ENCODE data around the gene ANKRD34A. TPM values are rescaled to one million over a fixed set of nuclear protein-coding genes. Genes with fewer than 3 reads are reported as not detected.

The ANKRD34A gene
- total and polyA plus RNA-seq, 2 of the 13 experiments (the other 11 are each of a cell fraction or from before 2014, with no cell fraction given) = 0.05 to 0.07 TPM

DNA sequence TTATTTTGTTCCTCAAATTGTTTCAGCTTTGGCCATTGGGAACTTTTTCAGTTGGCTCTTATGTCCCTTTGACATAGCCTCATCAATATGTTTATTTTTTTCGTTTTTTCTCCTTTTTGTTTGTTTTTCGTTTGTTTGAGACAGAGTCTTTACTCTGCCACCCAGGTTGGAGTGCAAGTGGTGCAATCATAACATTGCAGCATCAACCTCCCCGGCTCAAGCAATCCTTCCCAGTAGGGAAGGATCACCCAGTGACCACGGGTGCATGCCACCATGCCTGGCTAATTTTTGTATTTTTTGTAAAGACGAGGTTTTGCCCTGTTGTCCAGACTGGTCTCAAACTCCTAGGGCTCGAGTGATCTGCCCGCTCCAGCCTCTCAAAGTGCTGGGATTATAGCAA is 8.2 kb upstream of the ANKRD34A start:
- CTCF ChIA-PET (ENCODE audit: low intra/inter-chr PET ratio, low total read pairs) = interaction anchor here (0.9 kb wide), 1 partner anchor 41 kb away, joined by 3 read pairs; no protein-coding TSS in a partner anchor
- TF ChIP-seq SMARCE1 (IDR thresholded peaks at IDR 0.05; ENCODE audit: borderline replicate concordance) (no peak), TEAD3 (CRISPR knock-in tag; optimal IDR thresholded peaks at IDR 0.05; ENCODE audit: borderline replicate concordance) (peak; percentile 54), ZNF781 (CRISPR knock-in tag; IDR thresholded peaks at IDR 0.05; ENCODE audit: borderline replicate concordance, not compliant biosample characterization) (no peak), ZFP62 (CRISPR knock-in tag; IDR thresholded peaks at IDR 0.05) (no peak), PAF1 (CRISPR knock-in tag; IDR thresholded peaks at IDR 0.05) (no peak), ZNF496 (CRISPR knock-in tag; IDR thresholded peaks at IDR 0.05; ENCODE audit: insufficient replicate concordance) (no peak), DPF2 (CRISPR knock-in tag; IDR thresholded peaks at IDR 0.05; ENCODE audit: borderline replicate concordance, low read depth) (0 out of 2 replicates have a peak, but pooled peaks have one; percentile 60), RXRB (CRISPR knock-in tag; IDR thresholded peaks at IDR 0.05; ENCODE audit: borderline replicate concordance) (peak; percentile 62), CEBPG (CRISPR knock-in tag; IDR thresholded peaks at IDR 0.05) (peak; percentile 93), ZNF788 (CRISPR knock-in tag; IDR thresholded peaks at IDR 0.05; ENCODE audit: borderline replicate concordance) (no peak), ZNF556 (CRISPR knock-in tag; IDR thresholded peaks at IDR 0.05; ENCODE audit: borderline replicate concordance) (no peak), CC2D1A (CRISPR knock-in tag; IDR thresholded peaks at IDR 0.05) (no peak), AKAP8 (CRISPR knock-in tag; IDR thresholded peaks at IDR 0.05) (no peak), ZNF317 (CRISPR knock-in tag; IDR thresholded peaks at IDR 0.05) (no peak), CREB3 (CRISPR knock-in tag; IDR thresholded peaks at IDR 0.05) (no peak), RFXAP (CRISPR knock-in tag; IDR thresholded peaks at IDR 0.05; ENCODE audit: borderline replicate concordance) (no peak), ZFX (CRISPR knock-in tag; IDR thresholded peaks at IDR 0.05; ENCODE audit: low read depth) (no peak), KDM2A (CRISPR knock-in tag; IDR thresholded peaks at IDR 0.05; ENCODE audit: borderline replicate concordance, low read depth) (no peak), ZMAT3 (CRISPR knock-in tag; conservative IDR thresholded peaks at IDR 0.05) (no peak), MIER3 (CRISPR knock-in tag; IDR thresholded peaks at IDR 0.05; ENCODE audit: borderline replicate concordance) (peak; percentile 50; the same call in 1 of the 2 replicates), ZNF260 (CRISPR knock-in tag; IDR thresholded peaks at IDR 0.05; ENCODE audit: borderline replicate concordance, low read depth) (no peak), ZNF550 (CRISPR knock-in tag; IDR thresholded peaks at IDR 0.05; ENCODE audit: borderline replicate concordance) (no peak)
- TF ChIP-seq, protein P1, sequence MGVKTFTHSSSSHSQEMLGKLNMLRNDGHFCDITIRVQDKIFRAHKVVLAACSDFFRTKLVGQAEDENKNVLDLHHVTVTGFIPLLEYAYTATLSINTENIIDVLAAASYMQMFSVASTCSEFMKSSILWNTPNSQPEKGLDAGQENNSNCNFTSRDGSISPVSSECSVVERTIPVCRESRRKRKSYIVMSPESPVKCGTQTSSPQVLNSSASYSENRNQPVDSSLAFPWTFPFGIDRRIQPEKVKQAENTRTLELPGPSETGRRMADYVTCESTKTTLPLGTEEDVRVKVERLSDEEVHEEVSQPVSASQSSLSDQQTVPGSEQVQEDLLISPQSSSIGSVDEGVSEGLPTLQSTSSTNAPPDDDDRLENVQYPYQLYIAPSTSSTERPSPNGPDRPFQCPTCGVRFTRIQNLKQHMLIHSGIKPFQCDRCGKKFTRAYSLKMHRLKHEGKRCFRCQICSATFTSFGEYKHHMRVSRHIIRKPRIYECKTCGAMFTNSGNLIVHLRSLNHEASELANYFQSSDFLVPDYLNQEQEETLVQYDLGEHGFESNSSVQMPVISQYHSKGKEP (CRISPR knock-in tag; IDR thresholded peaks at IDR 0.05) = no peak
- TF ChIP-seq, protein P2, sequence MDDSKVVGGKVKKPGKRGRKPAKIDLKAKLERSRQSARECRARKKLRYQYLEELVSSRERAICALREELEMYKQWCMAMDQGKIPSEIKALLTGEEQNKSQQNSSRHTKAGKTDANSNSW (CRISPR knock-in tag; IDR thresholded peaks at IDR 0.05; ENCODE audit: borderline replicate concordance) = no peak

More for the DNA sequence above, 8.2 kb upstream of the ANKRD34A start:
- H4K20me1 ChIP-seq (ENCODE audit: insufficient read depth, low read length) = no peaks in the 10 kb centered on the region
- intact Hi-C loops (cut with micrococcal nuclease; ENCODE audit: unreplicated experiment) = no loop called here
- in situ Hi-C loops (cut with HindIII; ENCODE audit: extremely low pct_ligation_motif_present, low pct_unique_long_range_greater_than_20kb) = no loop called here
- WGBS (ENCODE audit: low lambda C conversion rate) = 17% methylated on average over 7 of the region's 7 CpGs
- H3K9me3 ChIP-seq (ENCODE audit: low read length) = no peaks in the 10 kb centered on the region
- ATAC-seq (peak; percentile 95), DNase-seq (ENCODE audit: low spot score) (peak; percentile 66), FAIRE-seq (peak; percentile 95)
- no peak overlapping the region for H3K9ac ChIP-seq (ENCODE audit: insufficient read depth, low read depth, low read length)
- H2AFZ ChIP-seq (ENCODE audit: low read length) = no peak overlapping the region
- H3K79me2 ChIP-seq (ENCODE audit: insufficient read depth, low read length) = no peaks in the 10 kb centered on the region
- H3K27me3 ChIP-seq (ENCODE audit: control insufficient read depth in 1 of 2, insufficient read depth in 2 of 2, low read length in 2 of 2) = no peaks in the 10 kb centered on the region
- BruUV-seq (replicated peaks) = no TSS peak
- POLR2A ChIA-PET = interaction anchor here (0.6 to 2.0 kb wide), 2 partner anchors 8 to 14 kb away, joined by 3 to 10 read pairs; partner anchors contain the start of genes ANKRD34A and POLR3GL
- H3K4me1 ChIP-seq (ENCODE audit: insufficient read depth, low read length) = peaks cover 23% of the 10 kb centered on the region
- peak overlapping the region; percentile 41 for H3K4me2 ChIP-seq (ENCODE audit: low read depth, low read length)
- H3K36me3 ChIP-seq (replicated peaks in 1 of 2; ENCODE audit: control insufficient read depth in 1 of 2, insufficient read depth in 2 of 2, low read length in 2 of 2) = no peaks in the 10 kb centered on the region
- H3K27ac ChIP-seq (ENCODE audit: extremely low read length, insufficient read depth, low read length) = peak overlapping the region; percentile 14
- H3K4me3 ChIP-seq (replicated peaks in 1 of 3; ENCODE audit: insufficient read depth in 1 of 3, low read depth in 2 of 3, low read length in 3 of 3) = no peak overlapping the region
